Urothelium cell line (cell line): ENCODE measurements around the gene ELOA.
A peak's percentile ranks its signal among the peaks of the same experiment; 100 is the strongest.
"Not testable (repeated sequence)": the region's sequence is repeated elsewhere in the genome, so short reads cannot be mapped to it uniquely, and the experiment has no call there.

Experiments used
- DNase-seq: peaks from one replicate; pipeline ENCODE4 v3.0.0; 2011; ENCODE audit warnings: low spot score, mixed read lengths
- FAIRE-seq: peaks from 2 replicates; lab custom pipeline; 2011; peaks lifted over from hg19 to GRCh38; lab: Jason Lieb, UNC

The ELOA gene

DNA sequence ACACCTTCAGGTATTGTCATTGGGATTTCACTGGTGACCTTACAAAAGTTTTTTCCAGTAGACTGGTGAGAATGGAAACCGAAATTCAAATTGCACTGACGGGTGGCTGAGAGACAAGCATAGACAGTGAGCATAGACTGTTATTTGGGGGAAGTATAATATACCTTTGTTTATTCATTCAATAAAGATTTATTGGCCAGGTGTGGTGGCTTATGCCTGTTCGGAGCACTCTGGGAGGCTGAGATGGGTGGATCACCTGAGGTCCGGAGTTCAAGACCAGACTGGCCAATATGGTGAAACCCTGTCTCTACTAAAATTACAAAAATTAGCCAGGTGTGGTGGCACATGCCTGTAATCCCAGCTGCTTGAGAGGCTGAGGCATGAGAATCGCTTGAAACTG lies 10.0 kb upstream of the ELOA start:
- FAIRE-seq, DNase-seq: not testable (repeated sequence)

DNA sequence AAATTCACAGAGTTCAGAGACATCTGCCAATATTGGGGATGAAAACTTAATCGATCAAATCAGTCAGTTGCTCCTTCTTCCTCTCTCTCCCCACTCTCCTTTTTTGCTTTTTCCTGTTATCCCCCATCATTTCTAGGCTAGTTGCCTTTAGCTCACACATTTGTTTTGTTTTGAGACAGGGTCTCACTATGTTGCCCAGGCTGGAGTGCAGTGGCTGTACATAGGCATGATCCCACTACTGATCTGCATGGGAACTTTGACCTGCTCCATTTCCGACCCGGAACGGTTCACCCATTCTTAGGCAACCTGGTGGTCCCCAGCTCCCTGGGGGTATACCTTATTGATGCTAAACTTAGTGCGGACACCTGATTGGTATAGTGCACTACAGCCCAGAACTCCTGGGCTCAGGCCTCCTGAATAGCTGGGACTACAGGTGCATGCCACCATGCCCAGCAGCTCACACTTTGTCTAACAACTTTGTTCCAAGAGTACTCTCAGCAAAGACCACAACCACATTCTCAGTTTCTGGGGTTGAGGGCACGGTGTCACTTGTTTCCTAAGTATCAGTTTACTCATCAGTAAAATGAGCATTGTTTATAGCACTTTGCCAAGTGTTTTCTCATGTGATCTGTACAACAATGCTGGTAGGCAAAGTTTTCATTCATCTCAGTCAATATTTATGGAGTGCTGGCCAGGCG lies 6.7 kb upstream of the ELOA start:
- DNase-seq (no peak), FAIRE-seq (no peak)

DNA sequence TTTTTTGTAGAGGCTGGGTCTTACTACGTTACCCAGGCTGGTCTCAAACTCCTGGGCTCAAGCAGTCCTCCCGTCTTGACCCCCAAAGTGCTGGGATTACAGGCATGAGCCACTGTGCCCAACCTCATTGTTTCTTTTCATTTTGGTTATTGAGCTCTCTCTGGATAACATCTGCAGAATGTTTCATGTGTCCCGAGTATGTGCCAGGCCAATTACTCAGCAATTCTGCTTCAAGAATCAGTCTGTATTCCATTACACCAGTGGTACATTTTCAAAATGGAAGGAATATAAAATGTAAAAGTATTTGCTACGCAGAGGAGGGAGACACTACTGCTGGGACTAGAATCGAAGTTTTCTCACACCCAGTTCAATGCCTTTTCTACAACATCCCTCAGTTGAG lies 1.7 kb upstream of the ELOA start:
- no peak for FAIRE-seq

DNA sequence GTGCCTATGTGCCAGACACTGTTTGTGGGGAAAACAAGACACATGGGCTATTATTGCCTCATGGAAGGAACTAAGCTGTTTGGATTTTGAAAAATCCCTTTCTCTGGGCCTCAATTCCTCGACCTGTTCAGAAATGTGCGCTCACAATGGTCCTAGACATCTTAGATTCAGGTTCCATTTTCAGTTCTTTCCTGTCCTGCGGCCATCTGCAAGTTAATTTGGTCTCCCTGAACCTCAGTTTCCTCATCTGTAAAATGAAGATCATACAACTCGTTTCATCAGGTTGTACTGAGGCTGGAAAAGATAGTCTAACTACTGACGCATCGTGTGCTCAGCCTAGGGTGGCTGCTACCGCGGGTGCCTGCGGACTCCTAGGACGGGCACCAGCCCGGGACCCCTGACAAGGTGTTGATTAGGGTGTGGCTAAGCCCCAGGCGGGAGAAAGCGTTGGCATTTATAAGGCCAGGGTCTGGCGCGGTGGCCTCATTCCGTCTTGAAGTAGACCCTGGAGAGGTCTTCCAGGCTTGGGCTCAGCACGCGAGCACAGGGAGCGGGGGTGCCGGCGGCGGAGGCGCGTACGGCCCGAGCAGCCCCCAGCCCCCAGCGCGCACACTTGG lies 493 bp upstream of the ELOA start:
- FAIRE-seq: no peak
- no peak for DNase-seq

More for the DNA sequence above, 1.7 kb upstream of the ELOA start:
- no peak for DNase-seq

DNA sequence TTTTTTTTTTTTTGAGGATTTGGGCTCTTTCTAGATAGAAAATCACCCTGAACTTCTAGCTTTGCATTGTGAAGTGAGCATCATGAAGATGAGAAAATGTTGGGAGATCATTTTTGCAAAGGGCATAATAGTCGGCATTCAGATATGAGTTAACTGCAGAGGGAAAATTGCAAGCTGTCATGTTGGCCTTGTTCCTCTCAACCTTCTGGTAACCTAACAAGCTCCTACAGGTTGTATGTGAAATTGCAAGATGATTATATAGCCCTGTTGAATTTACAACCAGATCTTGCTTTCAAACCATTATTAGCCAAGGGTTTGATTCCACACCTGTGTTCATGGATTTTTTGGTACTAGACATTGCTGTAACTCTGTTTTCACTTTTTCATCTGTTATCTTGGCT lies 2.2 kb downstream of the ELOA start:
- no peak for FAIRE-seq
- peak; percentile 44 for DNase-seq

DNA sequence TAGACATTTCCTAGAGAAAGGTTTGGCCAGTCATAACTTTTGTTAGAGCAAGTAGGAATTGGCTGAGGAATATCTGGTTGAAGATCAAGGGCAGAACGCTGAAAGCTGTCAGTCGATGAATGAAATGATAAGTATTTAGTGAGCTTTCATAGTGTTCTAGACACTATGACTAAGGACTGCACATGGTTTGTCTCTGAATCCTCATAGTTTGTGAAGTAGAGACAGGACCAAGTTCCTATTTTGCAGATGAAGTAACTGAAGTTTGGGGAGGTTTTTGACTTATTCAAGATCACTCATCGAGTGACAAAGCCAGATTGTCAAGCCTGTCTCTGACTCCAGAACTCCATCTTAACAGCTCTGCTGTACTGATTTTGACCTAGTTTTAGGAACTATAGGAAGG lies 4.7 kb downstream of the ELOA start:
- DNase-seq (no peak), FAIRE-seq (no peak)

DNA sequence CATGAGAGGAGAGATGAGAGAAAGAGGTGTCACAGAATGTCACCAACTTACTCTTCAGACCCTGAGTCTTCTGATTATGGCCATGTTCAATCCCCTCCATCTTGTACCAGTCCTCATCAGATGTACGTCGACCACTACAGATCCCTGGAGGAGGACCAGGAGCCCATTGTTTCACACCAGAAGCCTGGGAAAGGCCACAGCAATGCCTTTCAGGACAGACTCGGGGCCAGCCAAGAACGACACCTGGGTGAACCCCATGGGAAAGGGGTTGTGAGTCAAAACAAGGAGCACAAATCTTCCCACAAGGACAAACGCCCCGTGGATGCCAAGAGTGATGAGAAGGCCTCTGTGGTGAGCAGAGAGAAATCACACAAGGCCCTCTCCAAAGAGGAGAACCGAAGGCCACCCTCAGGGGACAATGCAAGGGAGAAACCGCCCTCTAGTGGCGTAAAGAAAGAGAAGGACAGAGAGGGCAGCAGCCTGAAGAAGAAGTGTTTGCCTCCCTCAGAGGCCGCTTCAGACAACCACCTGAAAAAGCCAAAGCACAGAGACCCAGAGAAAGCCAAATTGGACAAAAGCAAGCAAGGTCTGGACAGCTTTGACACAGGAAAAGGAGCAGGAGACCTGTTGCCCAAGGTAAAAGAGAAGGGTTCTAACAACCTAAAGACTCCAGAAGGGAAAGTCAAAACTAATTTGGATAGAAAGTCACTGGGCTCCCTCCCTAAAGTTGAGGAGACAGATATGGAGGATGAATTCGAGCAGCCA lies 8.0 kb downstream of the ELOA start:
- FAIRE-seq (no peak), DNase-seq (peak; percentile 54)

DNA sequence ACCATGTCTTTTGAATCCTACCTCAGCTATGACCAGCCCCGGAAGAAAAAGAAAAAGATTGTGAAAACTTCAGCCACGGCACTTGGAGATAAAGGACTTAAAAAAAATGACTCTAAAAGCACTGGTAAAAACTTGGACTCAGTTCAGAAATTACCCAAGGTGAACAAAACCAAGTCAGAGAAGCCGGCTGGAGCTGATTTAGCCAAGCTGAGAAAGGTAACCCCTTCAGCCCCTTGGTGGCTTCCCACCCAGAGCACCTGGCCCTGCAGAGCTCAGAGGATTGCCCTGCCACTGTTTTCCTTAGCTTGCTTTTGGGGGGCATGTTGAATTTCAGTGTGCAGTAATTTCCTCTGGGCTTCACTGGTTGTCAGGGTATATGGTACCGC lies 8.5 kb downstream of the ELOA start:
- DNase-seq (no peak), FAIRE-seq (no peak)

DNA sequence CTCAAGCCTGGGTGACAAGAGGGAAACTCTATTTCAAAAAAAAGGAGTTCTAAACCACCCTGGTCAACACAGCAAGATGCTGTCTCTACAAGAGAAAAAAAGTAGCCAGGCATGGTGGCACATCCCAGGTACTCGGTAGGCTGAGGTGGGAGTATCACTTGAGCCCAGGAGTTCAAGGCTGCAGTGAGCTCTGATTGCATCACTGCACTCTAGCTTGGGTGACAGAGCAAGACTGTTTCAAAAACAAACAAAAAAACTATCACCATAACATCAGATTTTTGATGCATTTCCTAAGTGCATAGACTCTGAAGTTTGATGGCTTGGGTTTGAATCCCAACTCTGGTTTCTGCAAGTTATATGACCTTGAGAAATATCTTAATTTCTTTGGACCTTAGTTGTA lies 9.6 kb downstream of the ELOA start:
- no peak for DNase-seq
- no peak for FAIRE-seq

DNA sequence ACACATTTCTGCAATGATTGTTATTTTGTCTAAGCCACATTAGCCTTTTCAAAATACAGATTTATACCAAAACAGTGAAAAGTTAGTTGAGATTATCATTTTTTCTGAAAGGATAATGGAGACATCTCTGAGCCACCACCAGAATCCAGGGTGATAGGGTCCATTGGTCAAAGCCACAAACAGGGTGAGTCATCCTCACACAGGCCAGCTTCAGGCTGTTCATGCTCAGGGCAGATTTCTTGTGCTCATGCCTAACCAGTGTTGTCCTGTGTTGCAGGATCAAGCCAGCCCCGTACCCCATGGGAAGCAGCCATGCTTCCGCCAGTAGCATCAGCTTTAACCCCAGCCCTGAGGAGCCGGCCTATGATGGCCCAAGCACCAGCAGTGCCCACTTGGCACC lies 13.4 kb downstream of the ELOA start:
- FAIRE-seq: no peak
- DNase-seq: no peak

DNA sequence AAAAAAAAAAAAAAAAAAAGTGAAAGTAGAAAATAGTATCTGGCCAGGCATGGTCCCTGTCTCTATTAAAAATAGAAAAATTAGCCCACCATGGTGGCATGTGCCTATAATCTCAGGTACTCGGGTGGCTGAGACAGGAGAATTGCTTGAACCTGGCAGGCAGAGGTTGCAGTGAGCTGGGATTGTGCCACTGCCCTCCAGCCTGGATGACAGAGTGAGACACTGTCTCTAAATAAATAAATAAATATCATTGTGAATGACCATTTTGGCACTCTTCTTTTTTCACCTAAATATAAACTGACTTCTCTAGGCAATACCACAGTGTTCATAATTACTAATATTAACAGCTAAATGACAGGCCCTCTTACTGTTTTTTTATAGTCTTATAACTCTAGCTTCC lies 14.5 kb downstream of the ELOA start:
- FAIRE-seq (no peak), DNase-seq (no peak)

DNA sequence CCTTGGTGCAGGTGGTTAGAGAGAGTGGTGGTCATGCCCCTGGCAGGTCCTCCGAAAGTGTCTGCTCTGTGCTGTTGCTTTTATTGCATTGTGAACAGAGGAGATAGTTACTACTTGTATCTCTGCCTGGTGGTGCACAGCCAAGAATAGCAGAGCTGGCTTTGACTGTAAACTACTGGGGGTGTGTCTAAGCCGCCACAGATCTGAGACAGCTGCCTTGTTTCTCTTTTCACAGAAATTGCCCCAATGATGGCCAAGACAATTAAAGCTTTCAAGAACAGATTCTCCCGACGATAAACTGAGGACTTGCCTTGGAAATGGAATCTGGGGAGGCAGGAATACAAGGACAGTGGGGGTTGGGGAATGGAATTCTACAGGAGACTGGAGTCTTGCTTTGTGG lies 16.0 kb downstream of the ELOA start:
- FAIRE-seq (no peak), DNase-seq (no peak)

DNA sequence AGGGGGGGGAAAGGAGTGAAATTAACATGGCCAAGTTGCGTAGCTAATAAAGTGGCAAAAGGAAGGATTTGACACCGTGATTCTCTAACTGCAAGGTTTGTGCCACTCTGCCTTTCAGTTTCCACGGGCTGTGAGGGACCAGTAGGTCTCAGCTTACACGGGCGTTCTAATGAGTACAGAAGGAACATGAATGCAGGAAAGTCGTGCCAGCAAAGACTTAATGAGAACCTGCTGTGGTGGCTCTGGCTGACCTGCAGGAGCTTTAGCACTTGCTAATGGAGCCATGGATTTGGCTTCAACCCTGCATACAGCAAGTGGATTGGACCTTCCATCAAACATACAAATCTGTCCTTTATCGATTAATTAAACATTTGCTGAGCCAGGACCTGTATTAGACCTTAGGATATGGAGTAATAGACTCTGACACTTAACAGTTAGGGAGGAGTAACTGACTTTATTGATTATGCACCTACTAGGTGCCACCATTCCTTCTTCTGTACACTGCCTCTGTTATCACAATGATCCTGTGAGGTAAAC lies 19.8 kb downstream of the ELOA start:
- FAIRE-seq (no peak), DNase-seq (no peak)

DNA sequence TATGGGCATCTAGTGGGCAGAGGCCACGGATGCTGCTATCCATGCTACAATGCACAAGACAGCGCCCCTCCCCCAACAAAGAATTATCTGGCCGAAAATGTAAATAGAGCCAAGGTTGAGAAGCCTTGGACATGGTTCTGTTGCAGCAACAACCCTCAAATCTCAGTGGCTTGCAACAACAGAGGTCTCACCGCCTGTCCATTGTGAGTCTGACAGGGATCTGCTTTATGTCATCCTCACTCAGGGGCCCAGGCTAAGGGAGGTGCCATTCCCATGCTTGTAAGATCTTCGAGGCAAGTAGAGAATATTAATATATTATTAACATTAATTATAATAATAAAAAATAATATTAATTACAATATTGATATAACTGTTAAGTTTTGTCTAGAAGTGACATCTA lies 25.5 kb downstream of the ELOA start:
- no peak for DNase-seq
- FAIRE-seq: no peak

DNA sequence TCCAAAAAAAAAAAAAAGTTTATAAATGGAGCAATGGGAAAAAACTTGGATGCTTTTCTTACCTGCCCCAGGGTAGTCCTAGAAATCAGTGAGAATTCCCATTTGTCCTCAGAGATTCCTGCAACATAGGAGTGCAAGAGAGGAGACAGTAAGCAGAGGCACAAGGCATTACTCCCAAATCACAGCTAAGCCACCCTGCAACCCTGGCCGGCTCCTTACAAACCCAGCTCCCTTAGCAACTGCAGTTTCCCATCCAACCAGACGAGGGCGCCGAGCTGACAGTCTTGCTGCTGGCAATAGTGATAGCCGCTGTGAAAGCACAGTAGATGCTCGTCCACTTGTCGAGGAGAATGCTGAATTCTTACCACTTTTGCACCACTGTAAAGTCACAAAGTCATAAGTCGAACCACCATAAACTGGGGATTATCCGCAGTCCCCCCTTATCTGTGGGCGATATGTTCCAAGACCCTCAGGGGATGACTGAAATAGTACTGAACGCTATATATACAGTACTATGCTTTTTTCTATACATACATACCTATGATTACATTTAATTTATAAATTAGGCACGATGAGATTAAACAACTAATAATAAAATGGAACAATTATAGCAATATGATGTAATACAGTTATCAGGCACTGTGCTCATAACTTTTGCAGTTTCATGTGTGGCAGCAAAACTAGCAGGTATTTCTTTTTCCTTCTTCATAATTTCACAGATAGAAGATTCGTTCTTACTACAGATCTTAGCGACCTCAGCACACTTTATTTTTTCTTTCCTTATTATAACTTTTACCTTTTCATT lies 29.0 kb downstream of the ELOA start:
- peak; percentile 75 for DNase-seq
- peak; percentile 56 for FAIRE-seq

DNA sequence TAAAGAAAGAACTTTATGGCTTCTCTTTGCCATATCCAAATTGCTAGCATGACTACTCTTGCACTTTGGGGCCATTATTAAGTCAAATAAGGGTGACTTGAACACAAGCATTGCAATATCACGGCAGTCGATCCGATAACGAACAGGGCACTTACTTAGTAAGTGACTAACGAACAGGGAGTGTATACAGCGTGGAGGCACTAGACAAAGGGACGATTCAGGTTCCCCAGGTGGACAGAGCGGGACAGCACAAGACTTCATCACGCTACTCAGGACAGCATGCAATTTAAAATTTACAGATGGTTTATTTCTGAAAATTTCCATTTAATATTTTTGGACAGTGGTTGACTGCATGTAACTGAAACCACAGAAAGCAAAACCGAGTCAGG lies 29.6 kb downstream of the ELOA start:
- FAIRE-seq (no peak), DNase-seq (no peak)

DNA sequence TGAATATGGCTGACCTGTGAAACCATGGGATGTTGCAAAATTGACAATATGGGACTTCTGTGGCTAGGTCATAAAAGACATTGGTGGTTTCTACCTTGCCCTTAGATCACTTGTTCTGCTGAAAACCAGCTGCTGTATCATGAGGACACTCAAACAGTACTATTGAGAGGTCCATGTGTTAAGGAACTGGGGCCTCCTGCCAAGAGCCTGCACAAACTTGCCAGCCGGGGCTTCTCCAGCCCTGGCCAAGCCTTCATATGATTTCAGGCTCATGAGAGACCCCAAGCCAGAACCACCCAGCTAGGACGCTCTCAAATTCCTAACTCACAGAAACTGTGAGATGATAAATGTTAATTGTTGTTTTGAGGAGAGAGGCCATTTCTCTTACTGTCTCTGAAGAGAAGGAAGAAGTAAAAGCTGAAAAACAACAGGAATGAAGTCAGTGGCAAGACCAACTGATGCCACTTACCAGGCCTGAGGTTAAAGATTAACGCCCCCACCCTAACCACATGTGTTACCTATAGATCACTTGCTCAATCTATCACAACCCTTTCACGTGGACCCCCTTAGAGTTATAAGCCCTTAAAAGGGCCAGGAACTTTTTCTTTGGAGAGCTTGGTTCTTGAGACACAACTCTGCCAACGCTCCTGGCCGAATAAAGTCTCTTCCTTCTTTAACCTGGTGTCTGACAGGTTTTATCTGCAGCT lies 31.1 kb downstream of the ELOA start:
- DNase-seq (no peak), FAIRE-seq (no peak)

DNA sequence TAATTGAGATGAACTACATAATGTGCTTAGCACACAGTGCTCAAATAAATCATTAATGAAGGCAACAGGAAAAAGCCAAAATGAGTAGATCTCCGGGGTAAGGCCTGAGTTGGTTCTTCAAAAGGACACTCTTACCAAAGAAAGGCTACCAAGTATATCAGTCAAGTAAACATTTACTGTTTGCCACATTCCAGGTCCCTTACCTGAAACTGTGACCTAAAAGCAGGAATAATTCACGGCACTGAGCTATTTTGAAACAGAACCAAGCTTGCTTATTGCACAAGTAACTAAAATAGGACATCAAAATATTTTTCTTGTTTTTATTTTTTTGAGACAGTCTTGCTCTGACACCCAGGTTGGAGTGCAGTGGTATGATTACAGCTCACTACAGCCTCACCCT lies 32.9 kb downstream of the ELOA start:
- no peak for DNase-seq

DNA sequence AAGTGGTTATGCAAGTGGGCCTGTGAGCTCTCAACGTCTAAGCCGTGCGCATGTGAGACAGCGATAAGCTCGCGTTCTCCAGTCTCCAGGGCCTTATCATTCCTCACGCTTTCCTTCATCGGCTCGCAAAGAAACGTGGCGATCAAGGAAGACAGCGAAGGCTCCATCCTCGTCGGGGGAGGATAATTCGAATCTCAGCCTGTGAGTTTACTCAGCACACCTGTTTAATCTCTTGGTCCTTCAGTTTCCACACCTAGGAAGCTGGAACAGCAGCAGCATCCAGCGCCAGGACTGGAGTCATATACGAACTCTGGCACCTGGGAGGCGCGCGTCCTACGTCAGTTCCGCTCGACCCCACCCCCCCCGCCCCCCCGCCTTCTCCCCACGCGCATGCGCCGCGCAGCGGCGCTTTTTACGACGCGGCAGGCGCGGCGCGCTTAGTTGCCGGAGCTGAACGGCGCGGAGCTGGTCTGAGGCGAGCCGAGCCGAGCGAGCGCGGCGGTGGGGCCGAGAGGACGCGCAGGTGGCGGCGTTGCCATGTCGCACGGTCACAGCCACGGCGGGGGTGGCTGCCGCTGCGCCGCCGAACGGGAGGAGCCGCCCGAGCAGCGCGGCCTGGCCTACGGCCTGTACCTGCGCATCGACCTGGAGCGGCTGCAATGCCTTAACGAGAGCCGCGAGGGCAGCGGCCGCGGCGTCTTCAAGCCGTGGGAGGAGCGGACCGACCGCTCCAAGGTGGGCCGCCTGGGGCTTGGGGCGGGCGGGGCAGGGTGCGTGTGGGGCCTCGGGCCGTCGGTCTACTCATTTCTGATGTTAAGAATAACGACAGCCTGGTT lies 34.9 kb downstream of the ELOA start, which contains the start of gene PITHD1:
Gene PITHD1 (plus strand): TSS at position 440 of the 836 bp plus-strand sequence. CDS start 98 bp downstream, at position 538.
- no peak for FAIRE-seq

More for the DNA sequence above, 32.9 kb downstream of the ELOA start:
- FAIRE-seq: no peak

More for the DNA sequence above, 34.9 kb downstream of the ELOA start, which contains the start of gene PITHD1:
- peak; percentile 96 for DNase-seq
